IMR-90 (cell line): ENCODE results near the gene NCAPH2. TPM values are rescaled to one million over a fixed set of nuclear protein-coding genes. Genes with fewer than 3 reads are reported as not detected.
A peak's percentile ranks its signal among the peaks of the same experiment; 100 is the strongest.

Experiments
- ATAC-seq: fragments of 200-7000 bp; cut with Tn5 transposase; 2 replicates; pipeline ENCODE4 v1.9.1; 2020; ENCODE audit warnings: low read depth, mild to moderate bottlenecking, moderate library complexity
- BruUV-seq: library from RNA; stranded (reverse); fragments of 400-500 nt; replicated peaks from 2 replicates; lab custom pipeline; 2021; lab: Mats Ljungman, UMichigan
- CTCF ChIA-PET: fragments of 300-600 bp; formaldehyde crosslinking; extraction: SDS; loops from one replicate; lab custom pipeline; 2021; ENCODE audit warnings: antibody characterized with exemption; lab: Yijun Ruan, JAX
- POLR2A ChIA-PET: fragments of 300-600 bp; sonication (Branson Sonifier 250); formaldehyde crosslinking; loops from one replicate; lab custom pipeline; 2022; ENCODE audit warnings: antibody characterized with exemption; ENCODE audit not compliant: unreplicated experiment; lab: Charles Lee
- DNase-seq: peaks from one replicate; pipeline ENCODE4 v3.0.0; 2013
- H2AFZ ChIP-seq: replicated peaks from 2 replicates; pipeline ENCODE3; 2013; ENCODE audit warnings: low read length, mild to moderate bottlenecking; ENCODE audit not compliant: poor library complexity
- H2AK5ac ChIP-seq: 2 replicates; pipeline ENCODE4 v1.6.1; 2013; ENCODE audit warnings: low read depth, low read length, inconsistent platforms
- H2AK9ac ChIP-seq: replicated peaks from 2 replicates; pipeline ENCODE3; 2013; ENCODE audit warnings: mild to moderate bottlenecking, low read depth, low read length, moderate library complexity; ENCODE audit not compliant: poor library complexity
- H2BK120ac ChIP-seq: 2 replicates; pipeline ENCODE4 v1.6.1; 2013; ENCODE audit warnings: low read depth, low read length, inconsistent platforms
- H2BK15ac ChIP-seq: 3 replicates; pipeline ENCODE4 v1.6.1; 2013; ENCODE audit warnings: low read depth, low read length, inconsistent platforms
- H2BK20ac ChIP-seq: 2 replicates; pipeline ENCODE4 v1.6.1; 2013; ENCODE audit warnings: low read depth, mild to moderate bottlenecking, inconsistent platforms, low read length, moderate library complexity
- H2BK5ac ChIP-seq: 2 replicates; pipeline ENCODE4 v1.6.1; 2013; ENCODE audit warnings: mild to moderate bottlenecking, low read depth, low read length, inconsistent platforms; ENCODE audit not compliant: poor library complexity, severe bottlenecking
- H3K14ac ChIP-seq: replicated peaks from 2 replicates; pipeline ENCODE4 v1.6.1; 2013; ENCODE audit warnings: low read depth, low read length, inconsistent platforms
- H3K18ac ChIP-seq: 2 replicates; pipeline ENCODE4 v1.6.1; 2013; ENCODE audit warnings: low read depth, low read length, control low read depth
- H3K23ac ChIP-seq: 2 replicates; pipeline ENCODE4 v1.6.1; 2013; ENCODE audit warnings: low read depth, low read length, inconsistent platforms
- H3K27ac ChIP-seq: 2 replicates; pipeline ENCODE4 v1.5.1; 2013; ENCODE audit warnings: mild to moderate bottlenecking, control low read depth, low read length; ENCODE audit not compliant: insufficient read depth
- H3K27me3 ChIP-seq: 2 replicates; pipeline ENCODE4 v1.6.1; 2013; ENCODE audit warnings: low read length; ENCODE audit not compliant: control insufficient read depth, insufficient read depth
- H3K36me3 ChIP-seq: 2 replicates; pipeline ENCODE4 v1.6.1; 2013; ENCODE audit warnings: low read length, mixed read lengths; ENCODE audit not compliant: control insufficient read depth, insufficient read depth
- H3K4ac ChIP-seq: 2 replicates; pipeline ENCODE4 v1.6.1; 2013; ENCODE audit warnings: low read depth, low read length, inconsistent platforms
- H3K4me1 ChIP-seq: 2 replicates; pipeline ENCODE4 v1.6.1; 2013; ENCODE audit warnings: low read length, mixed read lengths; ENCODE audit not compliant: control insufficient read depth, insufficient read depth
- H3K4me2 ChIP-seq: 2 replicates; pipeline ENCODE4 v1.6.1; 2013; ENCODE audit warnings: low read depth, mild to moderate bottlenecking, control low read depth, low read length, moderate library complexity
- H3K4me3 ChIP-seq: 2 replicates; pipeline ENCODE4 v1.5.1; 2013; ENCODE audit warnings: low read depth, mild to moderate bottlenecking, control low read depth, low read length, moderate library complexity; ENCODE audit not compliant: insufficient read depth
- H3K56ac ChIP-seq: 2 replicates; pipeline ENCODE4 v1.6.1; 2013; ENCODE audit warnings: low read length, inconsistent platforms; ENCODE audit not compliant: insufficient read depth; ENCODE audit errors: extremely low read depth
- H3K79me1 ChIP-seq, 2 experiments: 2 replicates each; pipeline ENCODE4 v1.6.1; 2013; ENCODE audit warnings: low read length in 2 of 2, inconsistent platforms in 1 of 2, low read depth in 1 of 2
- H3K9ac ChIP-seq: 2 replicates; pipeline ENCODE4 v1.6.1; 2013; ENCODE audit warnings: low read depth, low read length, control low read depth
- H3K9me1 ChIP-seq: 2 replicates; pipeline ENCODE4 v1.6.1; 2013; ENCODE audit warnings: low read length, inconsistent platforms; ENCODE audit not compliant: insufficient read depth
- H3K9me3 ChIP-seq: 2 replicates; pipeline ENCODE4 v1.6.1; 2013; ENCODE audit warnings: low read length; ENCODE audit not compliant: control insufficient read depth, insufficient read depth
- H4K20me1 ChIP-seq: 2 replicates; pipeline ENCODE4 v1.6.1; 2013; ENCODE audit warnings: low read length, inconsistent platforms; ENCODE audit not compliant: insufficient read depth
- H4K5ac ChIP-seq: 2 replicates; pipeline ENCODE4 v1.6.1; 2013; ENCODE audit warnings: mild to moderate bottlenecking, low read depth, low read length, control low read depth
- H4K8ac ChIP-seq, 2 experiments: 2 replicates each; pipeline ENCODE4 v1.6.1; 2013; ENCODE audit warnings: low read depth in 2 of 2, low read length in 2 of 2, control low read depth in 1 of 2, inconsistent platforms in 1 of 2
- H4K91ac ChIP-seq: 2 replicates; pipeline ENCODE4 v1.6.1; 2013; ENCODE audit warnings: low read depth, low read length, inconsistent platforms; ENCODE audit not compliant: insufficient read depth
- CEBPB ChIP-seq: IDR thresholded peaks from 2 replicates; pipeline ENCODE4 v1.6.1; 2012; ENCODE audit warnings: low read depth, low read length, improper control_type of control experiment
- CHD1 ChIP-seq: IDR thresholded peaks from 2 replicates; pipeline ENCODE4 v1.6.1; 2012; ENCODE audit warnings: low read depth, low read length, improper control_type of control experiment
- MAFK ChIP-seq: IDR thresholded peaks from 2 replicates; pipeline ENCODE4 v1.6.1; 2012; ENCODE audit warnings: low read depth, low read length, improper control_type of control experiment
- RAD21 ChIP-seq: IDR thresholded peaks from 2 replicates; pipeline ENCODE4 v1.6.1; 2012; ENCODE audit warnings: low read length, improper control_type of control experiment
- RCOR1 ChIP-seq: IDR thresholded peaks from 2 replicates; pipeline ENCODE4 v1.6.1; 2012; ENCODE audit warnings: mild to moderate bottlenecking, low read length, improper control_type of control experiment; ENCODE audit not compliant: insufficient replicate concordance
- RFX5 ChIP-seq: IDR thresholded peaks from 2 replicates; pipeline ENCODE4 v1.8.0; 2012; ENCODE audit warnings: low read depth, mild to moderate bottlenecking, low read length, moderate library complexity
- WGBS, 2 experiments: methylation state at CpG; one replicate each; pipeline versions ENCODE4 v1.1.5 to v1.1.7; 2013; ENCODE audit warnings: missing lambda C conversion rate in 2 of 2; ENCODE audit not compliant: insufficient read length in 1 of 2; ENCODE audit errors: extremely low coverage in 2 of 2; 5-methylcytosine and 5-hydroxymethylcytosine counted together
- dilution Hi-C: fragments of 300-500 bp; cut with HindIII; formaldehyde crosslinking; loops from one replicate; pipeline ENCODE4 v1.14.3; 2018; ENCODE audit warnings: low sequenced_read_pairs; ENCODE audit not compliant: unreplicated experiment
- in situ Hi-C: fragments of 300-500 bp; cut with MboI; formaldehyde crosslinking; loops from 3 replicates; pipeline ENCODE4 v1.14.3; 2019; ENCODE audit warnings: low sequenced_read_pairs, inconsistent platforms, mixed read lengths
- intact Hi-C: fragments of 100-400 bp; cut with micrococcal nuclease; formaldehyde crosslinking; loops from 2 replicates; pipeline ENCODE4 v1.10.0; 2022
- polyA plus RNA-seq, 3 experiments: library from polyadenylated mRNA; depleted of rRNA; stranded (reverse); fragments of >200 nt; gene quantifications; 2 replicates each; pipeline ENCODE4 v1.2.3, GENCODE V29; 2012; ENCODE audit warnings: low replicate concordance in 1 of 3
- total RNA-seq: library from RNA; depleted of rRNA; stranded (reverse); fragments of >200 nt; gene quantifications from 2 replicates; pipeline ENCODE4 v1.2.3, GENCODE V29; 2012
- TF ChIP-seq, protein P1 (sequence below): fragments of 150-350 bp; IDR thresholded peaks from 2 replicates; pipeline ENCODE4 v1.6.1; 2017; ENCODE audit warnings: mild to moderate bottlenecking, antibody characterized with exemption, low read length, low read depth
- TF ChIP-seq, protein P2 (sequence below): conservative IDR thresholded peaks from 2 replicates; pipeline ENCODE4 v1.5.1; 2012; ENCODE audit warnings: mild to moderate bottlenecking, low read depth, low read length, improper control_type of control experiment

NCAPH2 gene
- total and polyA plus RNA-seq, 2 of the 4 experiments (the other 2 are of a cell fraction): 30.2 to 38.5 TPM

DNA sequence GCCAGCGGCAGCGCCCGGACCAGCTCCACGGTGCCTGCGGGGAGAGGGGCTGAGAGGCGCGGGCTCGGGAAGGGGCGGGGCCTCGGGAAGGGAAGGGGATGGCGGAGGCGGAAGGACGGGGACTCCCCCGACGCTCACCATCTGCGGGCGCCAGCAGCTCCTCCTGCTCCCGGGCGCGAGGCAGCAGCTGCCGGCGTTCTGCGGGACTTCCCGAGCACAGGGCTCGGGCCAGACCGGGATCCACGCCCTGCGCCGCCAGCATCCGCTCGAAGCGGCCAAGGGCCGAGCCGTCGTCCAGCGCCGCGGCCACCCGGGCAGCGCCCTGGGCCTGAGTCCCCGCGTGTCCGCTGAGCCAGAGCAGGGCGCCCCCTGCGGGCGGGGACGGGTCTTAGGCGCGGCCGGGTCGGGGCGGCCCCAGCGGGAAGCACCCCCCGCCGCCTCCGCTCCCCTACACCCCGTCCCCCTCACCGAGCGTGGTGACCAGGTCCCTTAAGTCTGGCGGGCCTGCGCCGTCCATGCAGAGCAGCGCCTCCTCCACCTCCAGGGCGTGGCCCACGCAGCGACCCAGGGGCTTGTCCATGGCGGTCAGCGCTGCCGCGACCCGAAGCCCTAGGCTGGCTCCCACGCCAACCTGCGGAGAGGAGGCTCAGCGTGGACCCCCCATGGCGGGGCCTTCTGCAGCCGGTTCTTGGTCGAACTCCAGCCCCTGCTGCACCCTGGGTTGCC, 18.2 kb downstream of the NCAPH2 start:
- no peaks in the 10 kb centered on the region for H3K9me3 ChIP-seq
- in situ Hi-C loops: loop anchor here (5.0 kb wide), 1 partner anchor 51 kb away; the partner anchor contains the start of gene CPT1B
- peak overlapping the region; percentile 96 for H2AFZ ChIP-seq
- peak overlapping the region; percentile 96 for H3K4ac ChIP-seq
- H3K9me1 ChIP-seq: peaks cover 15% of the 10 kb centered on the region
- H3K56ac ChIP-seq: peak overlapping the region; percentile 83
- ChIA-PET POLR2A (interaction anchor here (0.6 to 0.7 kb wide), 3 partner anchors 18 to 53 kb away, joined by 3 to 4 read pairs (median 3); partner anchors contain the start of genes LMF2, NCAPH2 and SYCE3), CTCF (interaction anchor here (0.5 to 1.6 kb wide), 11 partner anchors 17 to 231 kb away, joined by 3 to 8 read pairs (median 4); partner anchors contain the start of genes CHKB, LMF2, NCAPH2 and SYCE3)
- H3K14ac ChIP-seq: peak overlapping the region; percentile 92
- TF ChIP-seq MAFK (no peak), CEBPB (no peak), RAD21 (peak; percentile 35), RCOR1 (peak; percentile 24), RFX5 (no peak), CHD1 (no peak)
- TF ChIP-seq, protein P1, sequence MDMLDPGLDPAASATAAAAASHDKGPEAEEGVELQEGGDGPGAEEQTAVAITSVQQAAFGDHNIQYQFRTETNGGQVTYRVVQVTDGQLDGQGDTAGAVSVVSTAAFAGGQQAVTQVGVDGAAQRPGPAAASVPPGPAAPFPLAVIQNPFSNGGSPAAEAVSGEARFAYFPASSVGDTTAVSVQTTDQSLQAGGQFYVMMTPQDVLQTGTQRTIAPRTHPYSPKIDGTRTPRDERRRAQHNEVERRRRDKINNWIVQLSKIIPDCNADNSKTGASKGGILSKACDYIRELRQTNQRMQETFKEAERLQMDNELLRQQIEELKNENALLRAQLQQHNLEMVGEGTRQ: no peak
- TF ChIP-seq, protein P2, sequence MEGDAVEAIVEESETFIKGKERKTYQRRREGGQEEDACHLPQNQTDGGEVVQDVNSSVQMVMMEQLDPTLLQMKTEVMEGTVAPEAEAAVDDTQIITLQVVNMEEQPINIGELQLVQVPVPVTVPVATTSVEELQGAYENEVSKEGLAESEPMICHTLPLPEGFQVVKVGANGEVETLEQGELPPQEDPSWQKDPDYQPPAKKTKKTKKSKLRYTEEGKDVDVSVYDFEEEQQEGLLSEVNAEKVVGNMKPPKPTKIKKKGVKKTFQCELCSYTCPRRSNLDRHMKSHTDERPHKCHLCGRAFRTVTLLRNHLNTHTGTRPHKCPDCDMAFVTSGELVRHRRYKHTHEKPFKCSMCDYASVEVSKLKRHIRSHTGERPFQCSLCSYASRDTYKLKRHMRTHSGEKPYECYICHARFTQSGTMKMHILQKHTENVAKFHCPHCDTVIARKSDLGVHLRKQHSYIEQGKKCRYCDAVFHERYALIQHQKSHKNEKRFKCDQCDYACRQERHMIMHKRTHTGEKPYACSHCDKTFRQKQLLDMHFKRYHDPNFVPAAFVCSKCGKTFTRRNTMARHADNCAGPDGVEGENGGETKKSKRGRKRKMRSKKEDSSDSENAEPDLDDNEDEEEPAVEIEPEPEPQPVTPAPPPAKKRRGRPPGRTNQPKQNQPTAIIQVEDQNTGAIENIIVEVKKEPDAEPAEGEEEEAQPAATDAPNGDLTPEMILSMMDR: peak; percentile 64
- peak overlapping the region; percentile 89 for H3K9ac ChIP-seq
- peaks cover 2% of the 10 kb centered on the region; the same call in 1 of the 2 replicates for H3K27me3 ChIP-seq
- dilution Hi-C loops: no loop called here
- H3K4me2 ChIP-seq: peak overlapping the region; percentile 90
- peak; percentile 56 for ATAC-seq
- H2BK20ac ChIP-seq: no peak overlapping the region
- peak overlapping the region; percentile 52 for H2BK120ac ChIP-seq
- H4K5ac ChIP-seq: peak overlapping the region; percentile 79
- peak overlapping the region; percentile 48; the same call in 1 of the 2 replicates for H3K18ac ChIP-seq
- H3K27ac ChIP-seq: peak overlapping the region; percentile 96
- H3K4me1 ChIP-seq: peaks cover 17% of the 10 kb centered on the region
- peak overlapping the region; percentile 84 for H3K4me3 ChIP-seq
- H4K8ac ChIP-seq: peak overlapping the region; percentile 82 to 91
- peak; percentile 64 for DNase-seq
- peaks cover 11 to 46% of the 10 kb centered on the region in 2 experiments for H3K79me1 ChIP-seq
- BruUV-seq: no TSS peak
- peak overlapping the region; percentile 76 for H4K91ac ChIP-seq
- H2BK15ac ChIP-seq: no peak overlapping the region
- H3K36me3 ChIP-seq: peaks cover 24% of the 10 kb centered on the region
- peak overlapping the region; percentile 99 for H2AK9ac ChIP-seq
- intact Hi-C loops: loop anchor here (5.0 kb wide), 1 partner anchor 56 kb away; the partner anchor contains the start of gene CHKB
- 0% methylated on average over 25 of the region's 77 CpGs; no CpG with 5 or more reads in 1 of the 2 experiments for WGBS, 2 experiments
- peaks cover 19% of the 10 kb centered on the region for H4K20me1 ChIP-seq
- peak overlapping the region; percentile 85 for H2BK5ac ChIP-seq
- H3K23ac ChIP-seq: peak overlapping the region; percentile 97
- H2AK5ac ChIP-seq: peak overlapping the region; percentile 94
